NCI-H1930 (cell line): Measurements from ENCODE around the gene NCAN.
"Not testable (repeated sequence)": the region's sequence is repeated elsewhere in the genome, so short reads cannot be mapped to it uniquely, and the experiment has no call there.

Experiments
- DNase-seq, 2 experiments: peaks; one replicate each; lab custom pipeline; 2025; lab: John Stamatoyannopoulos, UW

NCAN gene

GRCh38 chr19:19211499-19212420, at the start of gene NCAN:
Gene NCAN (plus strand): TSS chr19:19211958. CDS start chr19:19216954, 4,996 bp downstream.
- DNase-seq = peak; percentile 36 to 41

GRCh38 chr19:19162495-19162894, 49.3 kb upstream of the NCAN start:
- DNase-seq = no peak

- no peak for DNase-seq
Measured at GRCh38 chr19:19165396-19165795, 46.4 kb upstream of the NCAN start.

GRCh38 chr19:19167612-19168011, 44.1 kb upstream of the NCAN start:
- DNase-seq = no peak

GRCh38 chr19:19169236-19170052, 42.3 kb upstream of the NCAN start:
- no peak for DNase-seq

GRCh38 chr19:19170053-19170872, 41.5 kb upstream of the NCAN start, which contains the start of gene MEF2B:
Gene MEF2B (minus strand): TSS chr19:19170263. CDS start chr19:19150735, 19,528 bp downstream.
- peak; percentile 61 to 64 for DNase-seq

GRCh38 chr19:19170873-19171672, 40.7 kb upstream of the NCAN start:
- no peak for DNase-seq

GRCh38 chr19:19171821-19172532, 39.8 kb upstream of the NCAN start:
- DNase-seq = peak in 1 of 2 experiments; percentile 3

GRCh38 chr19:19173243-19173642, 38.5 kb upstream of the NCAN start:
- DNase-seq = not testable (repeated sequence)

- no peak for DNase-seq
Measured at GRCh38 chr19:19176950-19177349, 34.8 kb upstream of the NCAN start.

- DNase-seq = no peak
Measured at GRCh38 chr19:19179548-19180441, 32.0 kb upstream of the NCAN start.

- DNase-seq = no peak
Measured at GRCh38 chr19:19181488-19181998, 30.2 kb upstream of the NCAN start.

GRCh38 chr19:19185853-19186740, 25.7 kb upstream of the NCAN start:
- DNase-seq = no peak

GRCh38 chr19:19186742-19187141, 25.0 kb upstream of the NCAN start:
- DNase-seq = no peak

- DNase-seq = no peak
Measured at GRCh38 chr19:19191768-19192077, 20.0 kb upstream of the NCAN start.

- DNase-seq = peak; percentile 96
Measured at GRCh38 chr19:19192078-19192882, 19.5 kb upstream of the NCAN start, which contains the start of the genes BORCS8 and RFXANK. Gene BORCS8 (minus strand): TSS chr19:19192152. CDS start chr19:19192117, 35 bp downstream. Gene RFXANK (plus strand): TSS chr19:19192258. CDS start chr19:19193947, 1,689 bp downstream.

GRCh38 chr19:19192910-19193423, 18.8 kb upstream of the NCAN start:
- no peak for DNase-seq
